Measurements from ENCODE around the gene ZCCHC3.

The ZCCHC3 gene

DNA sequence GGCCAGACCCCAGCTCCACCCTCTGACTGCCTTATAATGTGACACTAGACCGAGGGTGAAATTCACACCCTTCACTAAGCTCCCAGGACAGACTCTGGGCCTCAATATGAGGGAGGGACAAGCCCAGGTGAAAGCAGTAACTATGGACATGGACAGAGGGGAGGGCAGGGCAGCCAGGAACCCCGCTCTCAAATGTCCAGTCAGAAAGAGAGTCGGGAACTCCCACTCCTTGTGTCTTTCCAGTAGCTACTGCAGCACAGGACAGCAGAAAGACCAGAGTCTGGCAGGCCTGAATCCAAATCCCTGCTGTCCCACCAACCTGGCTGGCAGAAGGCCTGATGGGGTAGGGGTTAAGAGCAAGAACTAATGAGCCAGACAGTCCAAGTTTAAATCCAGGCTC is 13.2 kb upstream of the ZCCHC3 start:
- no peak for DNase-seq (ENCODE audit: low spot score)

GRCh38 chr20:286508-286907 is 10.9 kb upstream of the ZCCHC3 start:
- DNase-seq (ENCODE audit: low spot score), result no peak

- no peak for DNase-seq (ENCODE audit: low spot score)
Measured at GRCh38 chr20:288956-289692, 8.2 kb upstream of the ZCCHC3 start.

- DNase-seq (ENCODE audit: low spot score), result no peak
Measured at GRCh38 chr20:289693-290083, 7.7 kb upstream of the ZCCHC3 start.

DNA sequence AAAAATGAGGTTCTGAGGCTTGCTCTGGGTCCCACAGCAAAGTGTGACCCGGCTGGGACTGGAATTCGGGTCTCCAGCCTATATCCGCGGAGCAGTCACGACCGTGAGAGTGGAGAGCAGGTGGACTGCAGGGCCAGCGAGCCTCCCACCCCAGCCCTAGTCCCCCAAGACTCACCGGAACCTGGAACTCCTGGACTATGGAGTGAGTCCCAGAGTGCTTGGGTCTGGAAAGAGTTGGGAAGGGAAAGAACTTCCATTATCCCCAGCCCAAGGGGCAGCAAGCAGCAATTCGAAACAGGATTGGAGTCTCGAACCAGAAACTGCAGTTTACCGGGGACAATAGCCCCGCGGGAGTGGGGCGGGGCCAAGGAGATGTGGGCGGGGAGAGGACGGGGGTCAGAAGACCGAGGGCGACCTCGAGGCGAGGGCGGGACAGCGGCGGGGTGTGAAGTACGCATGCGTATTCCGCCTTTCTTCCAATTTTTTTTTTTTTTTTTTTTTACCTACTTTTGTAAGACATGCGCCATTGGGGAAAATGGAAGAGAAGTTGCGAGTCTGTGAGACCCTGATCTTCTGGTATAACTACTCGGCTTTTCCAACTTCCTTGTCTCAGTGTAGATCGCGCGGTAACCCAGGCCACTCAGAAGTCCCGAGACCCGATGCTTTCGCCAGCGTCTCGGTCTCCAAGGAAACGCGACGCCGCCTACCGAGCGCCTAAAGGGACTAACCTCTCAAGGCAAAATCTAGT is 7.1 kb upstream of the ZCCHC3 start, which contains the start of gene C20orf96:
C20orf96 (minus strand) TSS at position 667 of the 748 bp plus-strand sequence; CDS start at position 527, 140 bp downstream.
- DNase-seq (ENCODE audit: low spot score), result peak; percentile 86

- no peak for DNase-seq (ENCODE audit: low spot score)
Measured at GRCh38 chr20:294602-295001, 2.8 kb upstream of the ZCCHC3 start.

DNA sequence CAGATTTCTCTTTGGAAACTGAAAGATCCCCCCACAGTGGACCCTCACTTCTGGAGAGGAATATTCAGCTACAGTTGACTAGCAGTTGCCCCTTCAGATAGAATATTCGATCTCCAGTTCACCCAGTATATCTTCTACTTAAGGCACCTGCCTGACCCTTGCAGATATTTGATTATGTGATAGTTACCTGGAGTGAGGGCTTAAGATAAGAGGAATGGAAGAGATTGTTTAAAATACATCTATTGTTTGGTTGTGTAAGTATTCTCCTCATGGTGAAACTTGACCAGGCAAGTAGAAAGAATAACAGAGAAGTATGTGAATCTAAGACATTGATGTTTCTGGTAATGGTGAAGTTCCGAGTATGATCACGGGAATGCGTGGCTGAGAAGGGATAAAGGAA is 1.6 kb upstream of the ZCCHC3 start:
- DNase-seq (ENCODE audit: low spot score), result no peak

DNA sequence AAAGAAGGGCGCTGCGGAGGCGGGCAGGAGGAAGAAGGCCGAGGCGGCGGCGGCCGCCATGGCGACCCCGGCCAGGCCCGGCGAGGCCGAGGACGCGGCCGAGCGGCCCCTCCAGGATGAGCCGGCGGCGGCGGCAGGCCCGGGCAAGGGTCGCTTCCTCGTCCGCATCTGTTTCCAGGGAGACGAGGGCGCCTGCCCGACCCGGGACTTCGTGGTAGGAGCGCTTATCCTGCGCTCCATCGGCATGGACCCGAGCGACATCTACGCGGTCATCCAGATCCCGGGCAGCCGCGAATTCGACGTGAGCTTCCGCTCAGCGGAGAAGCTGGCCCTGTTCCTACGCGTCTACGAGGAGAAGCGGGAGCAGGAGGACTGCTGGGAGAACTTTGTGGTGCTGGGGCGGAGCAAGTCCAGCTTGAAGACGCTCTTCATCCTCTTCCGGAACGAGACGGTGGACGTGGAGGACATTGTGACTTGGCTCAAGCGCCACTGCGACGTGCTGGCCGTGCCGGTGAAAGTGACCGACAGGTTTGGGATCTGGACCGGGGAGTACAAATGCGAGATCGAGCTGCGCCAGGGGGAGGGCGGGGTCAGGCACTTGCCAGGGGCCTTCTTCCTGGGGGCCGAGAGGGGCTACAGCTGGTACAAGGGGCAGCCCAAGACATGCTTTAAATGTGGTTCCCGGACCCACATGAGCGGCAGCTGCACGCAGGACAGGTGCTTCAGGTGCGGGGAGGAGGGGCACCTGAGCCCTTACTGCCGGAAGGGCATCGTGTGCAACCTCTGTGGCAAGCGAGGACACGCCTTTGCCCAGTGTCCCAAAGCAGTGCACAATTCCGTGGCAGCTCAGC is 780 bp downstream of the ZCCHC3 start:
- DNase-seq (ENCODE audit: low spot score), result peak; percentile 38

- DNase-seq (ENCODE audit: low spot score), result no peak
Measured at GRCh38 chr20:298776-299391, 1.5 kb downstream of the ZCCHC3 start.

GRCh38 chr20:300345-300990 is 3.1 kb downstream of the ZCCHC3 start:
- DNase-seq (ENCODE audit: low spot score), result no peak

DNA sequence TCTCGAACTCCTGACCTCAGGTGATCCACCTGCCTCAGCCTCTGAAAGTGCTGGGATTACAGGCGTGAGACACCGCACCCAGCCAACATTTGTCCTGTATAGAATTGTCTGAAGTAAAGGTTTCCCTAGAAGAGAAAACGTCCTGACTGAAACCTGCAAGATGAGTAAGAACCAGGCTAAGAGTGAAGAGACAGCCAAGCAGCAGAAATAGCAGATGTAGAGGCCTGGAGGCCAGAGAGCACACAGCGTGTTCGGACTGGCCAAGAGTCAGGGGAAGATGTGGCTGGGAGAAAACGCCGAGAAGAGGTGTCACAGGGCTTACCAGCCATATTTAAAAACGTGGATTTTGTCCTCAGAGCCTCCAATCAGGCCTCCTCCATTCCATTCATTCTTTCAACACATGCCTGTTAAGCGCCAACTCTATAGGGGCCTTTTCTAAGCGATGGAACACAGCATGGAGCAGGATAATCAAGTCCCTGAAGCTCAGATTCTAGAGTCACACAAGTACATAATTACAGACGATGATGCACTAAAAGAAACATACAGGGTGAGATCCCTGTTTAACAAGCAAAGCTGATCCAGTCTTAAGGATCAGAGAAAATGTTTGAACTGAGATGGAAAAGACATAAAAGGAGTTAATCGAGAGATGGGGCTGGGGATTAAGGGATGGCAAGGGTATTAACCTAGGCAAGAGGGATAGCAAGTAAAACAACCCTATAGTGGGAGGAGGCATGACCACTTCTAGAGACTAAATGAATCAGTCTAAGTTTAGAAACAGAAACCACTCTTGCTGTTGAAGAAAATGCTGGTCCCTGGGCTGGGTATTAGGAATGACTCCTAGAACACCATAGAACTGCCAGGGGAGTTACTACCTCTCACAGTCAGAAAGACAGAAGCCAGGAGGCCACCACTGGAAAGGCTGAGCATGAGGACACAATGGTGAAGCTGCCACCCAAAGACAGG is 4.8 kb downstream of the ZCCHC3 start:
- no peak for DNase-seq (ENCODE audit: low spot score)

GRCh38 chr20:305745-306144 is 8.4 kb downstream of the ZCCHC3 start:
- no peak for DNase-seq (ENCODE audit: low spot score)

DNA sequence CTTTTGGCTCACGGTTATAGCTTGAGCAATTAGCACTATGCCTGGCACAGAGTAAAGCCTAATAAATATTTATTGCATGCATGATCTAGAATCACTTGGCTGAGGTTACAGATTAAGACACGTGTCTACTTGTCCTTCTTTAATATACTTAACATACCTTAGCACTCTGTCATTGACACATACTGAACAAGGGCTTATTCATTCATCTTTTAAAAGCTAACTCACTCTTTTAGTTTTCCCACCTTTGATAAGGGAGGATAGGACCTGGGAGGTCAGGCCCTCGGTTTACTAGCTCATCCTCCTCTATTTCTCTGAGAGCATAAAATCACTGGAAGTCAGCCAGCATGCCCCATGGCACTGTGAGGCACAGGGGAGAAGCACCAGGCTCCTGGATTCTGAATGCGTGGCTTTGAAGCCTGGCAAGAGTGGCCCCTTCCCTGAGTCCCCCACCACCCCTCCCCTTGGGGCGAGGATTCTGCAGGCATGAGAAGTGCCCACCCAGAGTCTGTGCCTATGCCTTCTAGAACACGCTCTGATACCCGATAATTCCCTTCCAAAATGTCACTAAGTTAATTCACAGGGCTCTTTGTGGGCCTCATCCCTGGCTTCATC is 11.2 kb downstream of the ZCCHC3 start:
- DNase-seq (ENCODE audit: low spot score), result no peak

- DNase-seq (ENCODE audit: low spot score), result no peak
Measured at GRCh38 chr20:309306-309840, 12.0 kb downstream of the ZCCHC3 start.

DNA sequence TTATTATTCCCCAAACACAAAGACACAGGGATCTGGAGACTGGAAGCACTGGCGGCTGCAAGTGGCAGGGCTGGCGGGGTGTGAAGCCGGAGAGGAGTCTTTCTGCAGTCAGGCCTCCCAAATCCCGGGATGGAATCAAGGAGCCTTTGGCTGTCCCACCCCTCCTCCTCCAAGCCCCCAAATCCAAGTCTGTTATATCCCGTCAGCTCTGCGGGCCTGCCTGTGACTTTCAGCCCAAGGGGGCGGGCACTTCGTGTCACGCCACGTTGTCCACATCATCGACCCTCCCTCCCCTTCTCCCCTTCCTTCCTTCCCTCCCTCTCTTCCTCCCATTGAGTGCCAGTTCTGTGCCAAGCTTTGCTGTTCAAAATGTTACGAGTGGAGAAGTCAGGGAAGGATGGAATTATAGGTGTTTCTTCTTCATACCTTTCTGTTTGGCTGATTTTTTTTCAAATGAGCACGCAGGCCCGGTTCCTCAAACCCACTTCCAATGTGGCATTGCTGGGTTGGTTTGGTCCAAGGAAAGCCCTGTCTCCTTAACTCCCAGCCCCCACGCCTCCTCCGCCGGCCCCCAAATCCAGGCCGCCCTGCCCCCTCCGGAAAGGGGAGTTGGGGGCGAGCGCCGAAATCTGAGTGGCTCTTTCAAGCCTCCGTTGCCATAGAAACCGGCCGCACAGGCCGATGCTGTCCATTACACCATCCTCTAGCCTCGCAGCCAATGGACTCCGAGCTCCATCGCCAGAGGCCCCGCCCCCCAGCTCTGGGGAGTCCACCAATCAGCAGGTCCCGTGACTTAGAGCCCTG is 12.7 kb downstream of the ZCCHC3 start:
- peak; percentile 74 for DNase-seq (ENCODE audit: low spot score)

- DNase-seq (ENCODE audit: low spot score), result no peak
Measured at GRCh38 chr20:310645-311044, 13.3 kb downstream of the ZCCHC3 start.

DNA sequence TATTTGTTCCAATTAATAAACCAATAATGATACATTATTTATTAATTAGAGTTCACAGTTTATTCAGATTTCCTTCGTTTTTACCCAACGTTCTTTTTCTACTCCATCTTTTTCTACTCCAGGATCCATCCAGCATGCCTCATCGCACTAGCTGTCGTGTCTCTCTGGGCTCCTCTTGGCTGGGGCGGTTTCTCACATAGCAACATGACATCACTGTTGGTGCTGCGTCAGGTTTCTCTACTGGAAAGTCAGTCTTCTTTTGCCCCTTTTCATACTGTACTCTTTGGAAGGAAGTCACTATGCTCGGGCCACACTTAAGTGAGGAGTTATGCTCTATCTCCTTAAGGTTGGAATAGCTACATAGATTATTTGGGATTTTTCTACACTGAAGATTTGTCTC is 14.2 kb downstream of the ZCCHC3 start:
- no peak for DNase-seq (ENCODE audit: low spot score)

GRCh38 chr20:312067-312466 is 14.7 kb downstream of the ZCCHC3 start:
- DNase-seq (ENCODE audit: low spot score), result no peak

DNA sequence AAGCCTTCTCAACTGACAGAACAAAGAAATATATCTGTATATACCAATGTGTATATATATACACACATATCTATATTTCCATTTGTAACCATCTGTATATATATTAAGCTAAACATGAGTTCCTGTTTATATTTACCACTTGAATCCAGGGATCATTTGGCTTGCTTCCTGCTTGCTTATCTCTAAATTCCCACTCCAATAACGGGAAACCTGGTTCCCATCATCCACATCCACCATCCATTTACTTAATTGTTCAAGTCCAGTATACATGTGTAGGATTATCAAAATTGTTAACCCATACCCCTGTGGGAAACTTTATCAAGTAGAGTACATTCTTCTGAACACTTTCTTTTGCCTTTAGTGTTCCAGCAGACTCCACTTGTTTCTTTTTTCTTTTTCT is 15.5 kb downstream of the ZCCHC3 start:
- DNase-seq (ENCODE audit: low spot score), result no peak
